Activated CD8-positive, alpha-beta memory T cell treated with anti-CD3 and anti-CD28 coated beads, Interleukin-2, amount 50 U/mL, for 48 hours (primary cell): ENCODE results near the gene WWOX.
A peak's percentile ranks its signal among the peaks of the same experiment; 100 is the strongest.

Source experiments
- DNase-seq: peaks from one replicate; pipeline ENCODE4 v3.0.0-alpha.2; 2020

WWOX gene

DNA sequence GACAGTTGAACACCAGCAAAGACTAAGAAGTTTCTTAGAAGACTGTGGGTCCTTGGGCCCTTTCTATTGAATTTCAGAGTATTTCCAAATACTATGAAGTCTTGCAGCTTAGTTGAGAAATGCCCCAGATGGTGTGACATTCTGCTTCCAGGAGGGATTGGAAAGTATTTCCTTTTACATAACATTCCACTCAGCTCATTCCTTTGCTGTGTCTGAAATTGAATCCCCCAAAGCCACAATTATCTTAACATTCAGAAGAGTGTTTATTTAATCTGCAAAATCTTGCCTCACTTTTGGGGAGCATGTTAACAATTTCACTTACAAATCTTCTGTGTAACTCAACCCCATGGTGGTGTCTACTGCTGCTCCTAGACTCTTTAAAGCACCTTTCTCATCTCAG, 307.7 kb downstream of the WWOX start:
- DNase-seq: no peak

DNA sequence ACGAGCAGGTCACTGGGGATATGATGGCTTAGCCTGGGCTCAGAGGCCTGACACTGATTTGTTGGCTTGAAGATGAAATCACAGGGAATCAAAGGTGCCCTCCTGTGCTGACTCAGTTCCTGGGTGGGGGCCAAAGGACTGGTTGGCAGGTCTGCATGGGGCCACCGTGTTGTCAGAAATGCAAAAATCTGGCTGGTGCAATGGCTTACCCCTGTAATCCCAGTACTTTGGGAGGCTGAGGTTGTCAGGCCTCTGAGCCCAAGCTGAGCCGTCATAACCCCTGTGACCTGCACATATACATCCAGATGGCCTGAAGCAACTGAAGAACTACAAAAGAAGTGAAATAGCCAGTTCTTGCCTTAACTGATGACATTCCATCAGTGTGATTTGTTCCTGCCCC, 314.2 kb downstream of the WWOX start:
- DNase-seq: no peak

DNA sequence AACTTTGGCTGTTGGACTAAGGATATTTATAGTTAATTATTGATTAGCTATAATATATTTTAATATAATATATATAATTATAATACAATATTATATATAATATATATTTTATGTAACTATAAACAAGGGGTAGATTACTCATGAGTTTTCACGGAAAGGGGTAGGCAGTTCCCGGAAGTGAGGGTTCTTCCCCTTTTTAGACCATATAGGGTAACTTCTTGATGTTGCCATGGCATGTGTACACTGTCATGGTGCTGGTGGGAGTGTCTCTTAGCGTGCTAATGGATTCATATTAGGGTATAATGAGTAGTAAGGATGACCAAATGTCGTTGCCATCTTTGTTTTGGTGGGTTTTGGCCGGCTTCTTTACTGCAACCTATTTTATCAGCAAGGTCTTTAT, 315.6 kb downstream of the WWOX start:
- no peak for DNase-seq

DNA sequence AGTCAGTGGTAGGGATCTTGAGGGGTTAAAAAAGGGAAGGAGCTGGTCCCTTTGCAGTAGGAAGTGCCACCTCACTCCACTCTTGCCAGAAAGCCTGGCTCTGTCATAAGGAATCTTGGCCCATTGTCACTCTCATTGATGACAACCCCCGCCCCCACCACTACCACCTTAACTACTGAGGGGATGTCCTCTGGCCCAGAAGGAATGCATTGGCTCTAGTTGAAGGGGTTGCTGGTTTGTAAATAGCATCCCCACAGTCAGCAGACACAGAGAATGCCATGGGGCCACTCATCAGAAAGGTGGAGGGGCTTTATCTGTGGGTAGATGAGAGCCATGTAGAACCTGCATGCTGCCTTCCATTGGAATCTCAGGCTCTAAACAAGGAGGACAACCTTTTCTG, 316.2 kb downstream of the WWOX start:
- DNase-seq: no peak

DNA sequence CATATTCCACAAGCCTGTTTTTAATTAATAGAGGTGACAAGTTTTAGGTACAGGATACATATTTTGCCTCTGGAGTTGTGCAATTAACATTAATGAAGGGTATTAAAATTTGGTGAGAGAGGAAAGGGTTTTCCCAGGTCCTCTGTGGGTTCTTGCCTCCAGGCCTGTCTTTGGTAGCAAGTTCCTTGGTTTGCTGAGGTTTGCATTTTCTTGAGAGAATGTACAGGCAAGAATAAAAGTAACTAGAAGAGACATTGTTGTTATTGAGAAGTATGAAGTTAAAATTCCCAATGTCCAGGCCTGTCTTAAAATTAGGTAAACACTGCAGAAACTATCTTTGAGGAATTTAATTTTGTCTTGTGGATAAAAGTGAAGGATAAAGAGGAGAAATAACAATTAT, 316.9 kb downstream of the WWOX start:
- no peak for DNase-seq

DNA sequence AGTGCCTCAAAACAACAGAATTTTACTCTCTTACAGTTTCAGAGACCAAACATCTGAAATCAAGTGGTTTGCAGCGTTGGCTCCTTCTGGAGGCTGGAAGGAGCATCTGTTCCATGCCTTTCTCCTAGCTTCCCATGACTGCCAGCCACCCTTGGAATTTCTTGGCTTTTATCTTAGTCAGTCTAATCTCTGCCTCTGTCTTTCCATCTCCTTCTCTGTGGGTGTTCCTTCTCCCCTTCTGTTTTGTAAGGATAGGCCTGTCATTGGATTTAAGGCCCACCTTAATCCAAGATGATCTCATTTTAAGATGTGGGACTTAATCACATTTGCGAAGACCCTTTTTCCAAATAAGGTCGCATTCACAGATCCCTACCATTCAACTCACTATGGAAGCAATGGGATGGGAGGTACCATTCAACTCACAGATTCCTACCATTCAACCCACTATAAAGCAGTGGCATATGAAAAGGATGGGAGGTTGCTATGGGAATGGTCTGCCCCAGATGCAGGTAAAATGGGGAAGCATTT, 321.8 kb downstream of the WWOX start:
- DNase-seq: no peak

DNA sequence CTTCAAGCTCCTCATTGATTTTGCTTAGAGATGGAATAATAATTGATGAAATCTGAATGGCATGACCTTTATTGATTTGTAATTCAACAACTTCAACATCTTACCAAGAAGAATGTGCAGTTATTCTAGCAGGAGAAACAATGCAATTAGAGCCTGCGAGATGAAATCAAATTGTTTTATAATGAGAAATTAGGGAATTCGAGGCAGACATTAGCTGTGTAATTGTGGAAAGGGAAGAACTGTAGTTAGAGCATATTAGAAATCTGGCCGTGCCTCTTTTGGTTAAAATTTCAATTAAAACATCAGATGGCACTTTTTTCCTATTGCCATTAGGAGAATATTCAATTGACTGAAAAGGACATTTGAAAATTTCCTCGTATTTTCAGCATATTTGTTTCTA, 325.8 kb downstream of the WWOX start:
- DNase-seq: no peak

DNA sequence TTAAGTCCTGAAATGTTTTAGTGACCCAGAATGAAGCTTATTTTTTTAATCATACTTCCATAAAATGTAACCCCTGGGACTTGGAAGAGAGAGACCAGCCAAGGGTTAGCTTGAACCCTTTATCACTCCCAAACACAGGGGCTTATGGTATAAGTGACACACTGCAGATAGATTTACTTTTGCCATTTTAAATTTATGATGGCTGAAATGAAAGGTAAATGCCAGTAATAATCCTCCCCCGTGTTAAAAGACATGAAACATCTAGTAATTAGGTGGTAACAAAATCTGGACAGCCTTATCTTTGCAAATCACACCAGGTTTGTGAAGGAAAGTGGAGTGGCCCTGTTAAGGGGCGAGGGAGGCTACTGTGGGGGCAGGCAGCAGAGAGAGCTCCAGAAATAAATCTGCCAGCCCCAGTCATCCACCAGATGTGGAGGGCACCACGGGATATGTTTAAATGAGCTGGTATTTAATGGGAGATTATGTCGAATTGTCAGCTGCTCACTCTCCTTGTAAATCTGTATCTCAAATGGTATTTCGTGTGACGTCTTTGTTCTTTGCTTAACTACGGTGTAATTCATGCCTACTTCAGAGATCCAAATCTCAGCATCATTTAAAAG, 326.5 kb downstream of the WWOX start:
- no peak for DNase-seq

DNA sequence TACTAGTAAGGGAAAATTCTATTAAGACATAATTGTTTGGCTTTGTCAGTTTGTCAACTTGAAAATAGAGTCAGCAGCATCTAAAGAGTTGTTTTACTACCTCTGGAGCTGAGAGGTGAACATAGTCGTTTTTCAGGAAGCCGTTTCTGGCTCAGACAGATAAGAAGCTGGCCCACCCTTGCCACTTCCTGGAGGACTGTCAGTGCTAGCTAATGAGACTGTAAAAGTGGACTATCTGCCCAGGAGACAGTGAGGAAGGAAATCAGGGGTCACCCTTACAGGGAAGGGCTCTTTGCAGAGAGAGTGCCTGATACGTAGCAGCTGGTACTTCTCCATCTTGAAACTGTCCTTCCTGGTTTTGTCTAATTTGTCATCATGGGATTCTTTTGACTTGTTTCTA, 328.7 kb downstream of the WWOX start:
- DNase-seq: no peak

DNA sequence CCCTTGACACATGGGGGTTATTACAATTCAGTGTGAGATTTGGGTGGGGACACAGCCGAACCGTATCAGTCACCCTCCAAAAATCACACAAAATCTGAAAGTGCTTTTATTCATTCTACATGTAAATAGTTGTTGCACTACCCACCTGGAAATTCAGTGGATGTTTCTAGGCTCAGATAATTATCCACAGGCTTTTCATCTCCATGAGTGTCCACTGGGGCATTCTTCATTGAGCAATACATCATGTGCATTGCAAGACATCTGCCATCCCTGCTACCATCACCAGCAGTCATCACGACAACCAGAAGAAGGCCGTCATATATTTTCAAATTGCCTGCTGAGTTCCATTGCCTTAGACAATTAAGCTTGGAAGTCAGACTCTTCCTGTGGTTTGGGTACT, 330.8 kb downstream of the WWOX start:
- DNase-seq: no peak

DNA sequence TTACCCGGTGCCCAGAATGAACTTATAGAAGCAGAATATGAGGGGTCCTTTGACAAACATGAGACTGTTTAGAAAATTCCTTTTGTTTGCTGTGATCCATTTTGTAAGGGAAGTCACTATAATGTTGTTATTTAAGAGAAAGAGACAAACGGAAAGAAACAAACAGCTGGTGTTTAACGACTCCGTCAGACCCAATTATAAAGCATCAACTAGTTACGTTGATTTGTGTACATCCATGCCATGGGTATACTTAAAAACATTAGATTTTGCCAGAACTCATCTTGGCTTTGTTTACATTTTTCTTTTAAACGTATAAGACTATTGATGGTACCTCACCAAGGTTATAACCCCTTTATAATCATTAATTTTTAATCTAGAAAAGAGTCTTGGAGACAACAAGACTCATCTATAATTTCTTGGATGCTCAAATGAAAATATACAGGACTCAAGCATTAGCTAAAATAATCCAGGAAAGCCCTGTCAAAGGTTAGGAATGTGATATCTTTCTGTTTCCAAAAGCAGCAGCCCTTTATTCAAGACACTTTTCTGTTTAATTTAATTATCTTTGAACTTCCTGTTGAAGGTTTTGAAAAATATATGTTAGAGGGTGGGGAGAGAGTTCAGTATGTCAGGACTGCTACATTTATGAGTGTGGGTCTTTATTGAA, 331.7 kb downstream of the WWOX start:
- no peak for DNase-seq

DNA sequence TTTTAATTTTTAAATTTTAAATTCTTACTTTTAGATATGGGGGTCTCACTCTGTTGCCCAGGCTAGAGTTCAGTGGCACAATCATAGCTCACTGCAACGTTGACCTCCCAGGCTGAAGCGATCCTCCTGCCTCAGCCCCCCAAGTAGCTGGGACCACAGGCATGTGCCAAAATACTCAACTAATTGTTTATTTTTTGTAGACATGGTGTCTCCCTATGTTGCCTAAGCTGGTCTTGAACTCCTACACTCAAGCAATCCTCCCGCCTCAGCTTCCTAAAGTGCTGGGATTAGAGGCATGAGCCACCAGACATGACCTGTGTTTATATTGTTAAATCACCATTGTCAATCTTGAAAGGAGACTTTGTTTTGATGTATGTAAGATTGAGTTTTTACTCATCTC, 332.2 kb downstream of the WWOX start:
- DNase-seq: no peak

DNA sequence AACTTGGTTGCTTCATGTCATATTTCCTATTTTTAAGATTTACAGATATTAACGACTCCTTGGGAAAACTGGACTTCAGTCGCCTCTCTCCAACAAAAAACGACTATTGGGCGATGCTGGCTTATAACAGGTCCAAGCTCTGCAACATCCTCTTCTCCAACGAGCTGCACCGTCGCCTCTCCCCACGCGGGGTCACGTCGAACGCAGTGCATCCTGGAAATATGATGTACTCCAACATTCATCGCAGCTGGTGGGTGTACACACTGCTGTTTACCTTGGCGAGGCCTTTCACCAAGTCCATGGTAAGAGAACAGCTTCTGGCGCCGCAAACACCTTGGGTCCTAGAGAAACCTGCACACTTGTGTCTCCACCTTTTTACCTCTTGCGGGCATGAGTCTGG, 333.0 kb downstream of the WWOX start:
- no peak for DNase-seq

DNA sequence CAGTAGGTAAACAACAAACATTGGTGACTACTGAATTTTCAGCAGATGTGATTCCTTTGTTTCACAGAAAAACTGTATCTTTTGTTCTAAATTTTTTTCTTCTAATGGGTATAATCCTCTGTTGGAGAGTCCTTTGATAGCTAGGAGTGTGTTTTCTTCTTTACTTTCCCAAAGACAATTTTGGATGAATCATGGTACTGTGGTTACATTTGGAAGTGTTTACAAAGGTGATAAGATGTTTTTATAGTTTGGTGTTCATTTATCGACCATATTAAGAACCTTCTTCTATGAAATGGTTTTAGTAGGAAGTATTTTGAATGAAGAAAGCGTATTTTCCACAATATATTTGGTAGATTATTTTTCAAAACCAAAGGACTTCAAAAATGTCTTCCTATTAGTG, 333.7 kb downstream of the WWOX start:
- no peak for DNase-seq

DNA sequence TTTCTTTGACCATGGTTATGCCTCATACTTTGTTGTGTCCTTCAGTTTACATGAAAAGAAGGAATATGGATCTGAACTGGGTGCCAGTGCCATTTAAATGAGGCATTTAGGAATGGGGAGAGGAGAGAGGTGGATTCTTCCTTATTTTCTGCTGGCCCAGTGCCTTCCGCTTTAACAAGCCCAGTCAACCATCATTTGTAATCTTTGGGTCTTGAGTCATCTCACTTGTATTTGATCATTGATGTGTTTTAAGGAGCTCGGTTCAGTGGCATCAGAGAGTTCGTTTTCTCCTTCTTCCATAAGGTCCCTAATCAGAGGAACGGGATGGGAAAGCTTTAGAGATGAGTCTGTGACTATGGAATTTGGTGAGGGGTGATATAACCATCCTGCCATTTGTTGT, 334.9 kb downstream of the WWOX start:
- no peak for DNase-seq

DNA sequence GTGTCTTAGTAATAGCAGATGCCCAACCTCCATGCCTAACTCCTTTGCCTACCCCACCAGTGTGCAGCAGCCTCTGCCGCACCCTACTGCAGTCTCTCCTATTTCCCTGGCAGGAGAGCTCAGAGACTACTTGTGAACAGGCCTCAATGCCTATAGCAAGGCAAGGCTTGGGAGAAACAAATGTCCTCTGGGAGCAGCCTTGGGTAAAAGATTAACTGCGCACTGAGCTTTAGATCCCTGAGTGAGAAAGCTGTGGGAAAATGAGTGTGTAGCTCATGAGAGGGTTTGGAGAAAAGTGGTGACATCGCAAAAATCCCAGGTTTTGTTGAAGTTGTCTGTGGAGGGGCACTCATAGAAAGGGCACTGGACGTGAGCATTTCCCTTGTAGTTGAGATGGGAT, 335.8 kb downstream of the WWOX start:
- no peak for DNase-seq

DNA sequence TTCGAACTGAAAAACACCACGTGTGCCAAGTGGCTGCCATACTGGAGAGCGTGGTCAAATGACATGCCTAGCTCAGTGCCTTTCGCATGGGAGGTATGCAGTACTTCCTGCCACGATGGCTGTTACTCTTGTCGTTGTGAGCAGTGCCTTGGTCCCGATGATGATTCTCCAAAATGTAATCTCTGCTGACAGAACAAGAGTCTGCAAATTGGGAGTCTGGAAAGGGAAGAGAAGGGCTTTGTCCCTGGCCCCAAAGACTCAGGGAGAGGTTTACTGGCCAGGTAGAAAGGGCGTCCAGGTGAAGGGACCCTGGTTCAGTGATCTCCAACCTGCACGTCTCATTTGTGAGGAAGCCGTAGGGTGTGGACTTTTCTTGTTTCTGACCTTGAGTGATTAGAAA, 336.6 kb downstream of the WWOX start:
- no peak for DNase-seq

DNA sequence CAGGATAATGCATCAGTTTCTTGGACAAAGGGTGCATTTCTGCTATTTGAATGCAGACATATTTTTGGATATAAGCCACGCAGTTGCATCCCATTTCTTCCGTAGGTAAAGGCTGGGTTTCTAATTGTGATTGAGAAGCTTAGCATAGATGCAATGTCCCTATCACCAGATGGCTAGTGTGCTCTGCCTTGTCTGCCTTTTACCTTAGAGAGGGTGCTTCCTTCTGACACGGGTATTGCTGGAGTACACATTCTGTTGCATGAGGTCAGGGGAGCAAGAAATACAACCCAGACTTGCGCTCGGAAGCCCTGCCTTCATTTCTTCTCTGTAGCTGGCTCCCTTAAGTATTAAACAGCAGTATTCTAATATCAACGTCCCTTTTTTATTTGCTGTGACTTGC, 337.4 kb downstream of the WWOX start:
- DNase-seq: no peak

DNA sequence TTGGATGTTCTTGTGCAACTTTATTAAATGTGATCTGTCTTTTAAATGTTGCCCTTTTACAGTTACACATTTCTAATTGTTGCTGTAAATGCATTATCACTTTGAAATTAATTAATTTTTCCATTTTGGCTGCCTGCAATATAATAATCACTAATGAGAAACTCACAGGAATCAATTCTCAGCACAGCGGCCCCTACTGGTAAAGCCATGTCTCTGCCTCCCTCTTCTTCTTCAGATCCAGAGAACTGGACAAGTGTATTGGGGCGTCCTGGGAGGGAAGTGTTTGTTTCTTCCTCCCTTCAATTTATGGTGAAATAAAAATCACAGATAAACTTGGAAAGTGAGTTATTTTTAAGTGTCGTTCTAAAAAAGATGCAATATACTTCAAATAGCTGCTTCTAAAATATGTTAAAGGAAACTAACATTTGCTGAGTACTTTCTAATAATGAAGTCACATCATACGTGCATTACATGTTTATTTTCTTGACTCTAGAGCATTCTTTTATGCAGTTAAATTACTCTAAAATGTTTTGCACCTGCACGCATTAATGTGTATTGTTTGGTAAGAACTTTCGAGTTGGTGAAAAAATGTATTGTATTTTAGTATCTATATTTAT, 338.0 kb downstream of the WWOX start:
- DNase-seq: peak; percentile 56

DNA sequence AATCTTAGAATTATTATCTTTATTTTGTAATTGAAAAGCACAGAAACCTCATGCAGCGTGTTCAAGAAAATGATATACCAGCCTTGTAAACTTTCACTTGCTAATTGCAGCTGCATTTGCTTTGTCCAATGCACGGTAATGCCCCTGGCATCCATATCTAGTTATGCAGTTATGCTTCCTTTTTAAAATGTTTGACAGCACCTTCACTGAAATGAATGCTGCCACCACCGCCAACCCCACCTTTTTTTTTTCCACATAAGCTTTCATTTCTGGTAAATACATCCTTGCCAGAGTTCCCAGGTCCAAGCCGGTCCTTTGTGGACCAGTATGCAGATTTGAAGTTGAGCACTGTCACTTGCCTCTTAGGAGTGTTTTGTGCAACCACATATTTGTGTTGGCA, 338.8 kb downstream of the WWOX start:
- no peak for DNase-seq

DNA sequence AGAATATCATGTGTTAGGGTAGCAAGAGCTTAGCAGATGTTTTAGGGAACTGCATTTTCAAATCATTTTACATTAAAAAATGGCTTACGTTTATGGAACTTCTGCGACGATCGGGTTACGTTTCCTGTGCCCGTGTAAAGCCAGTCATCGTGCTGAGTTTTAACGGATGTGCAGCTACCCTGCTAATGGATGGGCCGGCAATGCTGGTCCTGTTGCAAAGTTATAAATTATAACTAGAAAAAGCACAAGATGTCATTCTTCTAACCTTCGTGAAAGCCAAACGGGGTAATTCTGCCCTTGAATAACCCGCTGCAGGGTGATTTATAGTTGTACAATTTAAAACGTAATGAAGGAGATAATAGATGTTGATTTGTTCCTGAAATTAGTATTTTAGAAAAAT, 339.2 kb downstream of the WWOX start:
- DNase-seq: no peak

DNA sequence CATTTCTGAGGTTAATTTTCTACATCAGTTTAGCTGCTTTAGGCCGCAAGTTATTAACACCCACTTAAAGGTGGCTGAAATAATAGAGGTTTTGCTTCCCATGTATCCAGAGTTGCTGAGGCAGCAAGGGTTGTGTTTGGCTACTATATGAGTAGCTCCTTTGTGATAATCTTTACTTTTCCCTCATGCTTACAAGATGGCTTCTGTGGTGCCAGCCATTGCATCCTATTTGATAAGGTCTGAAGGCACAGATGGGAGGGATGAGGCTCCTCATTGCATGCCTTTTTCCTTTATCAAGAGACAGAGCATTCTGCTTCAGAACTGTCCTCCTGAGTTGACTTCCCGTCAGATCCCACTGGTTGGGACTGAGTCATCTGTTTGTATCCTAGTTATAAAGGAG, 340.2 kb downstream of the WWOX start:
- no peak for DNase-seq

DNA sequence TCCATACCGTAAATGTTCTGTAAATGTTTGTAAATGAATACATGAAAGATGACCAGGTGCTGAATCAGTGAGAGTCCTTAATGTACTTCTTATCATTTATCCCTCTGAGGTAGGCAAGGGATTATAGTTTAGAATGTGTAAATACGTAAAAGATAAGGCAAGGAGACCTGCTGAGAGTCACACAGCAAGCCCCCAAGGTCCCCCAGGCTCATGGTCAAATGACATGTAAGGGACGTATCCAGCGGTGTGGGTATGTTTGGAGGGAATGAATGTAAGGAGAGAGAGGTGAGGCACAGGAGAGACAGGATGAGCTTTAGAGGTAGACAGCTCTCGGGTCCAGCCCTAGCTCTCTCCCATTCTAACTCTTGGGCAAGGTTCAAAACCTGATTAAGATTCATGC, 341.8 kb downstream of the WWOX start:
- no peak for DNase-seq

DNA sequence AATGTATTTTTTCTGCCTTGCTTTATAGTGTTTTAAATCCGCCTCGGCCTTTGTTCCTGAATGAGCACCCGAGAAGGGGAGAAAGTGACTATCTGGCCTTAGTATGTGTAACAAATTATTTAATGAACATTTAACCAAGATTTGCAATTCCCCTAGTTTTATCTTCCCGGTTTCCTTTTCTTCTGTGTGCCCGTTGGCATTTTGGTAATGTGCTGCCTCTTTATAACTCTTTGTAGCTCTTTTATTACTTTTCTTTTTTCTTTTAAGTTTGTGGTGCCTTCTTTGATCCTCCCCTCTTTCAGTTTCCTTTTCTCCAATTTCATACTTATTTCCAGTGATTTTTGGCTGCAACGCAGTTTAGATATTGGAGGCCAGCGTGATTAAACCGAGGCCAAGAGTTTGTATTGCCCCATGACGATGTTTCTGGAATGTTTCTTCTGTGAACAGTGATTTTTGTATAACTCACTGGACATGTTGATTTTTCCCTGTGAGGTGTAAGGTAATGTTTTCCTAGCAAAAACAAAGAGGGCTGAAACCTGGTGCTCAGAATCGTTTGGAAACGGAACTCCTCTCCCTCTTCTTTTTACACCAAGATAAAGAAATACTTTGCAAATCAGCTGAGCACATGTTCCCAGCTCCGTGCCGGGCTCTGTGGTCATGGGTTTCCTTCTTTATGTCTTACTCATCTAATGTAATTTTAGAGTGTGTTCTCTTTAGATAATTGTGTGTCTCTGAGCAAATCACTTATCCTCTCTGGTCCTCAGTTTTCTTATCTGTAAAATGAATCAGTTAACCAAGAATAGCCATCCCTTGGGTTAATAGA, 344.3 kb downstream of the WWOX start:
- no peak for DNase-seq
